Brain pericyte (primary cell): ENCODE results near the gene CLOCK.

Source experiments
- DNase-seq: peaks from one replicate; pipeline ENCODE4 v3.0.0-alpha.2; 2012; ENCODE audit warnings: low read depth, low spot score

CLOCK gene

GRCh38 chr4:55381502-55381901 lies 165.2 kb downstream of the CLOCK start:
- no peak for DNase-seq

DNA sequence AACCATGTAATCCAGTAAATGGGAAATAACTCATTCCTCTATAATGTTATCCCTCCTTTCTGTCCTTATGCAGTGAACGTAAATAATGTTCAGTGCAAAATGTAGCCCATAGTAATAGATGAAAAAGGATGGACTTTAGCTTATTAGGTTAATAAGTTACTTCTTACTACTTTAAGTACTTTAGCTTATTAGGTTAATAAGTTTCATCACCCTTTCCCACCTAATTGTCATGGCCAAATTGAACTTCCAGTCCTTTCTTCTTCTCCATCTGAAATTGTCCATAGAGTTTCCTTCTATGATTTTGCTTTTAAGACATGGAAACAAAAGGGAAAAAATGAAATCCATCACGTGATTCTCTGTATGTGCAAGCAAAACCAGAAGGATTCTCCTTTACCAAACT lies 166.1 kb downstream of the CLOCK start:
- DNase-seq = no peak

- no peak for DNase-seq
Measured at GRCh38 chr4:55378617-55379467, 167.9 kb downstream of the CLOCK start.
